HL-60 (cell line): ENCODE measurements around the gene MNAT1.

Experiments
- CTCF ChIP-seq: IDR thresholded peaks from one replicate; pipeline ENCODE4 v1.5.1; 2011; ENCODE audit warnings: low read length, control low read depth, inconsistent platforms; ENCODE audit not compliant: insufficient read depth
- GABPA ChIP-seq: IDR thresholded peaks from 2 replicates; pipeline ENCODE4 v1.6.1; 2012; ENCODE audit warnings: low read depth
- REST ChIP-seq: IDR thresholded peaks from 2 replicates; pipeline ENCODE4 v1.6.1; 2012; ENCODE audit warnings: low read depth; ENCODE audit not compliant: insufficient replicate concordance
- SPI1 ChIP-seq: IDR thresholded peaks from 2 replicates; pipeline ENCODE4 v1.6.1; 2012; ENCODE audit warnings: low read depth, mild to moderate bottlenecking, borderline replicate concordance

- no peak for TF ChIP-seq REST
- no peak for TF ChIP-seq CTCF
- TF ChIP-seq SPI1 = no peak
- TF ChIP-seq GABPA = no peak
These were observed 61.9 kb downstream of the MNAT1 start for GRCh38 chr14:60796434-60796833.
